ENCODE measurements around the gene EPS8.

Gene EPS8

GRCh38 chr12:15592934-15593333 is 196.3 kb downstream of the EPS8 start:
- Histone ChIP-seq H3K9ac (ENCODE audit: low read length) (no peak overlapping the region), H3K36me3 (ENCODE audit: control insufficient read depth in 1 of 2, insufficient read depth in 2 of 2, low read depth in 1 of 2, low read length in 2 of 2) (no peaks in the 10 kb centered on the region), H3K23ac (ENCODE audit: low read length in 2 of 2) (no peak overlapping the region), H4K8ac (ENCODE audit: low read length) (no peak overlapping the region), H2BK12ac (ENCODE audit: low read length in 2 of 2) (no peak overlapping the region), H3K18ac (ENCODE audit: low read depth in 1 of 2, low read length in 2 of 2) (no peak overlapping the region), H3K79me1 (replicated peaks; ENCODE audit: low read length, poor library complexity, severe bottlenecking) (no peaks in the 10 kb centered on the region), H2BK15ac (ENCODE audit: low read depth, poor library complexity, severe bottlenecking) (no peak overlapping the region), H3K14ac (ENCODE audit: low read length in 2 of 2) (no peak overlapping the region), H3K4ac (ENCODE audit: low read depth in 1 of 2, low read length in 2 of 2) (no peak overlapping the region), H3K27me3 (ENCODE audit: control insufficient read depth in 1 of 2, insufficient read depth in 1 of 2, low read length in 2 of 2) (no peaks in the 10 kb centered on the region), H4K91ac (ENCODE audit: low read length) (no peak overlapping the region), H3K27ac (ENCODE audit: low read length, poor library complexity, severe bottlenecking) (no peak overlapping the region), H3K9me3 (ENCODE audit: control insufficient read depth, low read length) (no peaks in the 10 kb centered on the region), H2AFZ (ENCODE audit: low read depth, low read length) (no peak overlapping the region), H2BK120ac (ENCODE audit: low read depth, low read length) (no peak overlapping the region), H3K4me1 (ENCODE audit: control insufficient read depth, insufficient read depth, low read depth, low read length) (peaks cover 2% of the 10 kb centered on the region), H2AK5ac (ENCODE audit: low read length, severe bottlenecking) (no peak overlapping the region), H3K4me3 (ENCODE audit: insufficient read depth in 1 of 2, low read depth in 1 of 2, low read length in 2 of 2) (no peak overlapping the region), H3K4me2 (ENCODE audit: low read length, poor library complexity, severe bottlenecking) (no peak overlapping the region), H2BK5ac (ENCODE audit: low read depth, low read length, poor library complexity, severe bottlenecking) (no peak overlapping the region)
- 67% methylated on average over 1 of the region's 4 CpGs for WGBS
- no peak for DNase-seq

GRCh38 chr12:15591811-15592210 is 197.4 kb downstream of the EPS8 start:
- Histone ChIP-seq H3K9ac (ENCODE audit: low read length) (no peak overlapping the region), H3K36me3 (ENCODE audit: control insufficient read depth in 1 of 2, insufficient read depth in 2 of 2, low read depth in 1 of 2, low read length in 2 of 2) (no peaks in the 10 kb centered on the region), H3K9me3 (ENCODE audit: control insufficient read depth, low read length) (no peaks in the 10 kb centered on the region), H2BK120ac (ENCODE audit: low read depth, low read length) (no peak overlapping the region), H2BK5ac (ENCODE audit: low read depth, low read length, poor library complexity, severe bottlenecking) (no peak overlapping the region), H3K18ac (ENCODE audit: low read depth in 1 of 2, low read length in 2 of 2) (no peak overlapping the region), H3K14ac (ENCODE audit: low read length in 2 of 2) (no peak overlapping the region), H2BK12ac (ENCODE audit: low read length in 2 of 2) (no peak overlapping the region), H3K27ac (ENCODE audit: low read length, poor library complexity, severe bottlenecking) (no peak overlapping the region), H2AK5ac (ENCODE audit: low read length, severe bottlenecking) (no peak overlapping the region), H2AFZ (ENCODE audit: low read depth, low read length) (no peak overlapping the region), H3K4me3 (ENCODE audit: insufficient read depth in 1 of 2, low read depth in 1 of 2, low read length in 2 of 2) (no peak overlapping the region), H3K4me1 (ENCODE audit: control insufficient read depth, insufficient read depth, low read depth, low read length) (peaks cover 2% of the 10 kb centered on the region), H3K4ac (ENCODE audit: low read depth in 1 of 2, low read length in 2 of 2) (no peak overlapping the region), H2BK15ac (ENCODE audit: low read depth, poor library complexity, severe bottlenecking) (no peak overlapping the region), H3K4me2 (ENCODE audit: low read length, poor library complexity, severe bottlenecking) (no peak overlapping the region), H3K79me1 (replicated peaks; ENCODE audit: low read length, poor library complexity, severe bottlenecking) (no peaks in the 10 kb centered on the region), H3K23ac (ENCODE audit: low read length in 2 of 2) (no peak overlapping the region), H4K91ac (ENCODE audit: low read length) (no peak overlapping the region), H3K27me3 (ENCODE audit: control insufficient read depth in 1 of 2, insufficient read depth in 1 of 2, low read length in 2 of 2) (no peaks in the 10 kb centered on the region), H4K8ac (ENCODE audit: low read length) (no peak overlapping the region)
- DNase-seq = no peak
- 98% methylated on average over 3 of the region's 5 CpGs for WGBS

GRCh38 chr12:15590180-15590826 is 198.9 kb downstream of the EPS8 start:
- no peaks in the 10 kb centered on the region for H3K36me3 ChIP-seq (ENCODE audit: control insufficient read depth in 1 of 2, insufficient read depth in 2 of 2, low read depth in 1 of 2, low read length in 2 of 2)
- H3K4me1 ChIP-seq (ENCODE audit: control insufficient read depth, insufficient read depth, low read depth, low read length) = peaks cover 2% of the 10 kb centered on the region
- H3K4ac ChIP-seq (ENCODE audit: low read depth in 1 of 2, low read length in 2 of 2) = no peak overlapping the region
- H2BK15ac ChIP-seq (ENCODE audit: low read depth, poor library complexity, severe bottlenecking) = no peak overlapping the region
- no peaks in the 10 kb centered on the region for H3K27me3 ChIP-seq (ENCODE audit: control insufficient read depth in 1 of 2, insufficient read depth in 1 of 2, low read length in 2 of 2)
- no peak overlapping the region for H3K18ac ChIP-seq (ENCODE audit: low read depth in 1 of 2, low read length in 2 of 2)
- H3K14ac ChIP-seq (ENCODE audit: low read length in 2 of 2) = no peak overlapping the region
- H4K91ac ChIP-seq (ENCODE audit: low read length) = peak overlapping the region; percentile 43
- H4K8ac ChIP-seq (ENCODE audit: low read length) = peak overlapping the region; percentile 91
- no peak overlapping the region for H3K27ac ChIP-seq (ENCODE audit: low read length, poor library complexity, severe bottlenecking)
- no peak overlapping the region for H2AFZ ChIP-seq (ENCODE audit: low read depth, low read length)
- H3K4me2 ChIP-seq (ENCODE audit: low read length, poor library complexity, severe bottlenecking) = peak overlapping the region; percentile 78
- no peak overlapping the region for H2AK5ac ChIP-seq (ENCODE audit: low read length, severe bottlenecking)
- no peak overlapping the region for H2BK120ac ChIP-seq (ENCODE audit: low read depth, low read length)
- H3K79me1 ChIP-seq (replicated peaks; ENCODE audit: low read length, poor library complexity, severe bottlenecking) = no peaks in the 10 kb centered on the region
- peak overlapping the region in 1 of 2 experiments; percentile 92 for H2BK12ac ChIP-seq (ENCODE audit: low read length in 2 of 2)
- H3K9ac ChIP-seq (ENCODE audit: low read length) = peak overlapping the region; percentile 78
- peak overlapping the region; percentile 22 to 75 for H3K4me3 ChIP-seq (ENCODE audit: insufficient read depth in 1 of 2, low read depth in 1 of 2, low read length in 2 of 2)
- no peak overlapping the region for H2BK5ac ChIP-seq (ENCODE audit: low read depth, low read length, poor library complexity, severe bottlenecking)
- WGBS = 20% methylated on average over 12 of the region's 16 CpGs
- H3K23ac ChIP-seq (ENCODE audit: low read length in 2 of 2) = no peak overlapping the region
- peak; percentile 75 for DNase-seq
- H3K9me3 ChIP-seq (ENCODE audit: control insufficient read depth, low read length) = no peaks in the 10 kb centered on the region

- peak overlapping the region; percentile 78 for H3K9ac ChIP-seq (ENCODE audit: low read length)
- peak; percentile 22 for DNase-seq
- no peak overlapping the region for H3K27ac ChIP-seq (ENCODE audit: low read length, poor library complexity, severe bottlenecking)
- no peak overlapping the region for H3K18ac ChIP-seq (ENCODE audit: low read depth in 1 of 2, low read length in 2 of 2)
- WGBS = 79% methylated on average over 4 of the region's 8 CpGs
- peaks cover 2% of the 10 kb centered on the region for H3K4me1 ChIP-seq (ENCODE audit: control insufficient read depth, insufficient read depth, low read depth, low read length)
- H2BK5ac ChIP-seq (ENCODE audit: low read depth, low read length, poor library complexity, severe bottlenecking) = no peak overlapping the region
- no peak overlapping the region for H3K4ac ChIP-seq (ENCODE audit: low read depth in 1 of 2, low read length in 2 of 2)
- no peaks in the 10 kb centered on the region for H3K27me3 ChIP-seq (ENCODE audit: control insufficient read depth in 1 of 2, insufficient read depth in 1 of 2, low read length in 2 of 2)
- H3K79me1 ChIP-seq (replicated peaks; ENCODE audit: low read length, poor library complexity, severe bottlenecking) = no peaks in the 10 kb centered on the region
- no peak overlapping the region for H2AK5ac ChIP-seq (ENCODE audit: low read length, severe bottlenecking)
- no peak overlapping the region for H4K8ac ChIP-seq (ENCODE audit: low read length)
- H3K23ac ChIP-seq (ENCODE audit: low read length in 2 of 2) = no peak overlapping the region
- H2BK15ac ChIP-seq (ENCODE audit: low read depth, poor library complexity, severe bottlenecking) = no peak overlapping the region
- peak overlapping the region in 1 of 2 experiments; percentile 75 for H3K4me3 ChIP-seq (ENCODE audit: insufficient read depth in 1 of 2, low read depth in 1 of 2, low read length in 2 of 2)
- no peaks in the 10 kb centered on the region for H3K36me3 ChIP-seq (ENCODE audit: control insufficient read depth in 1 of 2, insufficient read depth in 2 of 2, low read depth in 1 of 2, low read length in 2 of 2)
- H4K91ac ChIP-seq (ENCODE audit: low read length) = no peak overlapping the region
- no peak overlapping the region for H2BK12ac ChIP-seq (ENCODE audit: low read length in 2 of 2)
- no peak overlapping the region for H2AFZ ChIP-seq (ENCODE audit: low read depth, low read length)
- no peak overlapping the region for H3K14ac ChIP-seq (ENCODE audit: low read length in 2 of 2)
- H3K4me2 ChIP-seq (ENCODE audit: low read length, poor library complexity, severe bottlenecking) = no peak overlapping the region
- H3K9me3 ChIP-seq (ENCODE audit: control insufficient read depth, low read length) = no peaks in the 10 kb centered on the region
- H2BK120ac ChIP-seq (ENCODE audit: low read depth, low read length) = no peak overlapping the region
Observed at GRCh38 chr12:15589328-15590032, 199.7 kb downstream of the EPS8 start.

All from mesenchymal stem cell (in vitro differentiated cells and primary cell).